Measurements from ENCODE around the gene RAD51. TPM values are rescaled to one million over a fixed set of nuclear protein-coding genes. Genes with fewer than 3 reads are reported as not detected.

RAD51 gene
- total and polyA plus RNA-seq, 9 of the 15 experiments (the other 6 are each of a cell fraction or from before 2014, with no cell fraction given) = 16.0 to 63.8 (median 34.6) TPM

- no peak for TF ChIP-seq NUFIP1 (IDR thresholded peaks at IDR 0.05; ENCODE audit: partially characterized antibody)
- 0 out of 4 replicates have a peak, but pooled peaks of 1 of the 2 experiments have one; percentile 60 for TF ChIP-seq NONO (IDR thresholded peaks at IDR 0.05; ENCODE audit: low read depth in 2 of 2, low read length in 1 of 2)
- TF ChIP-seq HOMEZ (CRISPR knock-in tag; IDR thresholded peaks at IDR 0.05) = 0 out of 2 replicates have a peak, but pooled peaks have one; percentile 7
- TF ChIP-seq ZNF384 (IDR thresholded peaks at IDR 0.05; ENCODE audit: low read depth, low read length) = no peak
- TF ChIP-seq ZSCAN32 (CRISPR knock-in tag; IDR thresholded peaks at IDR 0.05) = no peak
- TF ChIP-seq MEF2D (tag; conservative IDR thresholded peaks at IDR 0.05; ENCODE audit: low read depth) = 0 out of 2 replicates have a peak, but pooled peaks have one; percentile 14
- no peak for TF ChIP-seq UBTF (IDR thresholded peaks at IDR 0.05; ENCODE audit: borderline replicate concordance in 1 of 2, low read depth in 2 of 2, low read length in 2 of 2)
- peak; percentile 94 for TF ChIP-seq NFIX (CRISPR knock-in tag; IDR thresholded peaks at IDR 0.05; ENCODE audit: low read depth)
- peak; percentile 91; the same call in 1 of the 2 replicates for TF ChIP-seq ZNF511 (CRISPR knock-in tag; IDR thresholded peaks at IDR 0.05)
- no peak for TF ChIP-seq ZNF12 (CRISPR knock-in tag; IDR thresholded peaks at IDR 0.05)
- TF ChIP-seq TAL1 (IDR thresholded peaks at IDR 0.05) = no peak
- TF ChIP-seq ZNF311 (CRISPR knock-in tag; IDR thresholded peaks at IDR 0.05) = no peak
- TF ChIP-seq ETV6 (IDR thresholded peaks at IDR 0.05; ENCODE audit: borderline replicate concordance in 1 of 2, low read depth in 2 of 2, low read length in 1 of 2) = no peak
- peak; percentile 65; the same call in 1 of the 2 replicates for TF ChIP-seq ETV6 (CRISPR knock-in tag; IDR thresholded peaks at IDR 0.05; ENCODE audit: borderline replicate concordance)
- TF ChIP-seq SRSF1 (IDR thresholded peaks at IDR 0.05; ENCODE audit: low read depth, low read length) = no peak
- TF ChIP-seq NR3C1 (CRISPR knock-in tag; IDR thresholded peaks at IDR 0.05) = 0 out of 2 replicates have a peak, but pooled peaks have one; percentile 73
- TF ChIP-seq ZFP30 (CRISPR knock-in tag; IDR thresholded peaks at IDR 0.05; ENCODE audit: borderline replicate concordance) = no peak
- peak; percentile 74 for TF ChIP-seq E2F8 (IDR thresholded peaks at IDR 0.05; ENCODE audit: low read depth, partially characterized antibody)
- peak; percentile 97 for TF ChIP-seq NRF1 (conservative IDR thresholded peaks at IDR 0.05 in 1 of 2, IDR thresholded peaks at IDR 0.05 in 1 of 2)
Observed at GRCh38 chr15:40762919-40763800, 68.2 kb downstream of the RAD51 start (continued).
